RCC 7860 (cell line): ENCODE results near the gene PRPS2.

ENCODE experiments used
- DNase-seq: peaks from one replicate; pipeline ENCODE4 v3.0.0-alpha.2; 2015; ENCODE audit warnings: low spot score
- FAIRE-seq: peaks from 2 replicates; lab custom pipeline; 2012; peaks lifted over from hg19 to GRCh38; lab: Jason Lieb, UNC

The PRPS2 gene

DNA sequence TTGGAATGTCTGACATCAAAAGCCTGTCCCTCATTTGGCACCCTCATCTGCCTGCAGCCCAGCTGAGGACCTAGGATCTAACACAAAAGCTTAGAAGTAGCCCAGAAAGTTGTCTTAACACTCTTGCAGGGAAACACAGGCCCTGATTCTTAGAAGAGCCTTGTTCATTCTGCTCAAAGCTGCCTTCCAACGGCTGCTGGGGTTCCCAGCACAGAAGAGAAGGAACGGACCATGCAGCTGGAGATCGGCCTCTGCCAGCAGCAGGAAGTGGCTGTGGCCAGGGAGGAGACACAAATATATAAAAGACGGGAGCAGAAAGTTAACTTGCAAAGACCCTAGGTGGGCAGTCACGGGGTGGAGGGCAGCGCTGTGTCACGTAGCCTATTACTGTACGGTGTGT is 20.4 kb downstream of the PRPS2 start:
- no peak for DNase-seq
- no peak for FAIRE-seq

DNA sequence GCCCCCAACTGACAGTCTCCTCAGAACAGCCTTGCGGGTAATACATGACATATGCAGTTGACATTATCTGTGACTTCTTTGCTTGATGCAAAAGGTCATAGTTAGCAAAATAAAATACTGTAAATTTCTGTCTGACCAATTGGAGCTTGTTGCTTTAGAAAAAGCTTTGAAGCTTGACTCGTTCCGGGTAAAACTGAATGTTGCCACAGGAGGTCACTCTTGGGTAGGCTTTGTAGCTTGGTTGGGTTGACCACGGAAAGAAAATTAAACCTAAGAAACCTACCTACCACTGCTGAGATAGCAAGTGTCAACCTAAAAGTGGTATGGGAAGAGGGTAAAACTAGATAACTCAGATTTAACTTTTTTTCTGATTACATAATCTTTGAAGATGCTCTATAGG is 23.2 kb downstream of the PRPS2 start:
- DNase-seq (no peak), FAIRE-seq (peak; percentile 46)

DNA sequence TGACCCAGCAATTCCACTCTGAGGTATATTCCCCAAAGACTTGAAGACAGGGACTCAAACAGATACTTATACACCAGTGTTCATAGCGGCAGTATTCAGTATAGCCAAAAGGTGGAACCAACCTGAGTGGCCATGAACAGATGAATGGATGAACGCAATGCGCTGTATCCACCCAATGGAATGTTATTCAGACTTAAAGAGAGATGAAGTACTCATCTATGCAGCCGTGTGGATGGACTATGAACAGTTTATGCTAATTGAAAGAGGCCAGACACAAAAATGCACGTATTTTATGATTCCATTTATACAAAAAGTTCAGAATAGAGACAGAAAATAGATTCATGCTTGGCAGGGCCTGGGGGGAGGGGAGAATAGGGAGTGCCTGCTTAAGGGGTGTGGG is 26.3 kb downstream of the PRPS2 start:
- DNase-seq: no peak
- no peak for FAIRE-seq

DNA sequence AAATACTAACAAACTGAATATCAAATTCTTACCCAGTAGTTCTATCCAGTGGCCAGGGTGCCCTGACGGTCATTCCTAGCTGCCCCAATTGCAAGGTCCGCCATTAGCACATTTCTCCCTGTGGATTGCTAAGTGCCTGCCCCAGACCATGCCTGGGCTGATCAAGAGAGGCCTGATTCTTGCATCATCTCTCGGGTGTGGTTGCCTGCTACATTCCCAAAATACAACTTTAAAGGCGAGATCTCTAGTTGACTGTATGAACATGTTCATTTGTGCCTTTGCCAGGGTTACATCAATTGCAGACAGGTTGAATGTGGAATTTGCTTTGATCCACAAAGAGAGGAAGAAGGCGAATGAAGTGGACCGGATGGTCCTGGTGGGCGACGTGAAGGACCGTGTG is 28.0 kb downstream of the PRPS2 start:
- no peak for FAIRE-seq
- DNase-seq: no peak

GRCh38 chrX:12820737-12821136 is 29.5 kb downstream of the PRPS2 start:
- FAIRE-seq (no peak), DNase-seq (no peak)

- FAIRE-seq (no peak), DNase-seq (no peak)
These were observed 33.7 kb downstream of the PRPS2 start for GRCh38 chrX:12824944-12825343.

DNA sequence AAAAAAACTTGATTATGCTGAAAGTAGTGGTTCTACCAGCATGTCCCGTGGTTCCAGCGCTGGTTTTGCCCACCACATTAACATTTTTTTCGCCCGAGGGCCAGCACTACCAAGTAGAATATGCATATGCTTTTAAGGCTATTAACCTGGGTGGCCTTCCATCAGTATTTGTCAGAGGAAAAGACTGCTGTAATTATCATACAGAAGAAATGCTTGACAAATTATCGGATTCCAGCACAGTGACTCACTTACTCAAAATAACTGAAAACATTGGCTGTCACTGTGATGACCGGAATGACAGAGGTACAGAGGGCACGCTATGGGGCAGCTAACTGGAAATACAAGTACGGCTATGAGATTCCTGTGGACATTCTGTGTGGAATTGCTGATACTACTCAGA is 34.6 kb downstream of the PRPS2 start:
- DNase-seq (peak; percentile 79), FAIRE-seq (peak; percentile 81)

GRCh38 chrX:12843061-12843667 is 52.0 kb downstream of the PRPS2 start:
- DNase-seq: no peak
- no peak for FAIRE-seq

- FAIRE-seq (no peak), DNase-seq (no peak)
These were observed 52.6 kb downstream of the PRPS2 start for GRCh38 chrX:12843668-12844279.

- DNase-seq (no peak), FAIRE-seq (no peak)
These were observed 53.1 kb downstream of the PRPS2 start for GRCh38 chrX:12844319-12844718.

GRCh38 chrX:12865359-12865758 is 74.1 kb downstream of the PRPS2 start:
- no peak for FAIRE-seq
- DNase-seq: no peak

DNA sequence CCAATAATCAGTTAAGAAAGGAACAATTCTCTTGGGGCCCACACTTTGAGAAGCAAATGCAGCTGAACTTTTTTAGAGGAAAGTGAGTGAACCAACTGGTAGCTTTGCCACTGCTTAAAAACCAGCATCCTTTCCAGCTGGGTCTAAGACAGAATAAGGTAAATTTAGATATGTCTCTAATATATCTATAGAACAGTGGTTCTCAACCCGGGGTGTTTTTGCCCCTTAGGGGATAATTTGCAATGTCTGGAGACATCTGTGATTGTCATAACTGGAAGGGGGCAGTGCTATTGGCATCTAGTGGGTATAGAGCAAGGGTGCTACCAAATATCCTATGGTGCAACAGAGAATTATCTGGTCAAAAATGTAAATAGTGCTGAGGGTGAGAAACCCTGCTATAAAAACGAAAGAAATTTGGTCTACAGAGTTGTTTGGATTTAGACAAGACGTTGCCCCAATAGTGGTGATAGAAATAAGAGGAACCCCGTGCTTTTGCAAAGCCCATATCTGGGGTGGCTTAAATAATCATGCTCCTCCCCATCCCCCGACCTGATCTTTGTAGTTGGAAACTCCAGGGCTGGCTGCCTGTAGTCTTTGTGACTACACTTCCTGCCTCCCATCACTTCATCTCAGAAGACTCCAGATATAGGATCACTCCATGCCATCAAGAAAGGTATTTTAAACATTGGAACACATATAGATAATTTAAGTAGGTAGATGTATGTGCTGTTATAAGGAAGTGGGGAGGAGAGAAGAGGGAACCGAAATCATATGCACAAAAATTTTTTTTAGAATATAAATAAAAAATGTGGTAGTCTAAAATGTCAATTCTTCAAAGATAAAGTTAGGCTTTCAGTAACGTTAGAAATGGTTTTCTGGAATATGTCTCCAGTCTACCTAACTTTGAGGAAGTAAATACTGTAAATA is 75.5 kb downstream of the PRPS2 start, which contains the start of gene TLR7:
Gene TLR7 (plus strand): TSS at position 622 of the 927 bp plus-strand sequence. CDS start 507 bp downstream, outside the sequence.
- DNase-seq (no peak), FAIRE-seq (no peak)

GRCh38 chrX:12867685-12868084 is 76.5 kb downstream of the PRPS2 start:
- FAIRE-seq (no peak), DNase-seq (no peak)

GRCh38 chrX:12868747-12869146 is 77.5 kb downstream of the PRPS2 start:
- DNase-seq (no peak), FAIRE-seq (no peak)

DNA sequence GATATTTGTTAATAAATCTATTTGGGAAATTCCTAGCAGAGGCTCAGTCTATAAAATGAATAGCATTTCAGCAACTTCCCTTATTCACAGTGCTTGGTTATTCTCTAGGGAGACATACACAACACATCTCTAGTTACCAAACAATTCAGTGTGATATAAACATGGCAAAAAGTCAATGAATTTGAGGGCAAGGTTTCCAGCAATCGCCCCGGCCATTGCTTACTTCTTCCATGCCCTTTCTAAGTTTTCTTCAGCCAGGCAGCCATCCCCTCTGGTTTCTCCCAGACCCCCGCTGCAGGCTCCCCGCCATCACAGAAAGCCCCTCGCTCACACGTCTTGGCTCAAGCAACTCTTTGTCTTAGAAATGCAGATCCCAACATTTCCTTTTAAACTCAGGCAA is 80.0 kb downstream of the PRPS2 start:
- no peak for DNase-seq
- no peak for FAIRE-seq

GRCh38 chrX:12872741-12873140 is 81.5 kb downstream of the PRPS2 start:
- DNase-seq (no peak), FAIRE-seq (no peak)
